ENCODE measurements around the gene SEC61A1.

DNA sequence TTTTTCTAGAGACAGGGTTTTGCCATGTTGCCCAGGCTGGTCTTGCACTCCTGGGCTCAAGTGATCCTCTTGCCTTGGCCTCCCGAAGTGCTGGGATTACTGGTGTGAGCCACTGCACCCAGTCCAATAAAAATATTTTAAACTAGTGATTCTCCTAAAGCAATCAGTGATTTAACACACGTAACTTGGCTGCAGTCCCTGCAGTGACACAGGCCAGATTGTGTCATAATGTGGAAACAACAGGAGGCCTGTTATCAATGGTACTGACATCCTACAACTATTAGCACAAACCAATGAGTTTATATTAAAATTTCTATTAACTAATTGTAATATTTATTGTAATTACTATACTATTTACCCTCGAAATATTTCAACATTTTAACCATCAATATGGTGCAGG is 1.6 kb upstream of the SEC61A1 start:
- no peak for TF ChIP-seq CTCF (IDR thresholded peaks at IDR 0.05)
- TF ChIP-seq POLR2A (IDR thresholded peaks at IDR 0.05), result no peak
